Liver (tissue), 3 donors: ENCODE results near the gene SUCLG2.

ENCODE experiments used
- EGR1 ChIP-seq, 2 donors: IDR thresholded peaks; 2 replicates each; pipeline ENCODE4 v1.6.1; 2016 to 2018; ENCODE audit warnings: antibody characterized with exemption in 2 of 2, low read depth in 2 of 2
- FOXA1 ChIP-seq: IDR thresholded peaks from 2 replicates; pipeline ENCODE4 v1.6.1; 2016; ENCODE audit warnings: antibody characterized with exemption
- HNF4A ChIP-seq, 2 donors: conservative IDR thresholded peaks; 2 replicates each; pipeline ENCODE4 v1.6.1; 2016; ENCODE audit warnings: antibody characterized with exemption in 2 of 2, mild to moderate bottlenecking in 2 of 2
- JUND ChIP-seq, 2 donors: IDR thresholded peaks; 2 replicates each; pipeline ENCODE4 v1.6.1; 2016; ENCODE audit warnings: antibody characterized with exemption in 2 of 2
- RAD21 ChIP-seq, 2 donors: IDR thresholded peaks; 2 replicates each; pipeline ENCODE4 v1.6.1; 2016; ENCODE audit warnings: antibody characterized with exemption in 2 of 2, mild to moderate bottlenecking in 2 of 2
- SP1 ChIP-seq: IDR thresholded peaks from 2 replicates; pipeline ENCODE4 v1.6.1; 2018; ENCODE audit warnings: antibody characterized with exemption, mild to moderate bottlenecking
- TAF1 ChIP-seq: conservative IDR thresholded peaks from 2 replicates; pipeline ENCODE4 v1.6.1; 2016; ENCODE audit warnings: antibody characterized with exemption, mild to moderate bottlenecking
- YY1 ChIP-seq: IDR thresholded peaks from 2 replicates; pipeline ENCODE4 v1.6.1; 2016; ENCODE audit warnings: antibody characterized with exemption, mild to moderate bottlenecking
- TF ChIP-seq, protein P1 (sequence below): IDR thresholded peaks from 2 replicates; pipeline ENCODE4 v1.6.1; 2016; ENCODE audit warnings: antibody characterized with exemption, mild to moderate bottlenecking
- TF ChIP-seq, protein P2 (sequence below): fragments of 150-350 bp; IDR thresholded peaks from 2 replicates; pipeline ENCODE4 v1.5.1; 2017; ENCODE audit warnings: improper control_type of control experiment, low read depth, low read length; ENCODE audit not compliant: missing input control
- TF ChIP-seq, protein P3 (sequence below): IDR thresholded peaks from 2 replicates; pipeline ENCODE4 v1.6.1; 2016; ENCODE audit warnings: antibody characterized with exemption
- TF ChIP-seq, protein P4 (sequence below): IDR thresholded peaks from 2 replicates; pipeline ENCODE4 v1.6.1; 2016; ENCODE audit warnings: antibody characterized with exemption
- donor health status: healthy.
- donor health status: healthy.

DNA sequence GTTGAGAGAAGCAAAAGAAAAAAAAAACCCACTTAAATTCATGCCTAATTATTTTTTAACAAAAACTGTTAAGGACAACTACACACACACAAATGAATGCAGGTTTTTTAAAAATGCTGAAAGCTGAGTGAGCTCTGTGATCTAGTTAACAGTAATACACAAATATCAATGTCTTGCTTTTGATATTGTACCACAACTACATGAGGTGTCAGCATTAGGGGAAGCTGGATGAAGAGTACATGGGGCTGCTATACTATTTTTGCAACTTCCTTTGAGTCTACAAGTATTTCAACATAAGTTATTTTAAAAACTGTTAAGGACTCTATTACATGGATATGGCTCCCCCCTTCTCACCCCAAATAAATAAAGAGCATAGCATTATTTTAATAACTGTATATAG, 44.7 kb downstream of the SUCLG2 start:
- TF ChIP-seq, protein P1, sequence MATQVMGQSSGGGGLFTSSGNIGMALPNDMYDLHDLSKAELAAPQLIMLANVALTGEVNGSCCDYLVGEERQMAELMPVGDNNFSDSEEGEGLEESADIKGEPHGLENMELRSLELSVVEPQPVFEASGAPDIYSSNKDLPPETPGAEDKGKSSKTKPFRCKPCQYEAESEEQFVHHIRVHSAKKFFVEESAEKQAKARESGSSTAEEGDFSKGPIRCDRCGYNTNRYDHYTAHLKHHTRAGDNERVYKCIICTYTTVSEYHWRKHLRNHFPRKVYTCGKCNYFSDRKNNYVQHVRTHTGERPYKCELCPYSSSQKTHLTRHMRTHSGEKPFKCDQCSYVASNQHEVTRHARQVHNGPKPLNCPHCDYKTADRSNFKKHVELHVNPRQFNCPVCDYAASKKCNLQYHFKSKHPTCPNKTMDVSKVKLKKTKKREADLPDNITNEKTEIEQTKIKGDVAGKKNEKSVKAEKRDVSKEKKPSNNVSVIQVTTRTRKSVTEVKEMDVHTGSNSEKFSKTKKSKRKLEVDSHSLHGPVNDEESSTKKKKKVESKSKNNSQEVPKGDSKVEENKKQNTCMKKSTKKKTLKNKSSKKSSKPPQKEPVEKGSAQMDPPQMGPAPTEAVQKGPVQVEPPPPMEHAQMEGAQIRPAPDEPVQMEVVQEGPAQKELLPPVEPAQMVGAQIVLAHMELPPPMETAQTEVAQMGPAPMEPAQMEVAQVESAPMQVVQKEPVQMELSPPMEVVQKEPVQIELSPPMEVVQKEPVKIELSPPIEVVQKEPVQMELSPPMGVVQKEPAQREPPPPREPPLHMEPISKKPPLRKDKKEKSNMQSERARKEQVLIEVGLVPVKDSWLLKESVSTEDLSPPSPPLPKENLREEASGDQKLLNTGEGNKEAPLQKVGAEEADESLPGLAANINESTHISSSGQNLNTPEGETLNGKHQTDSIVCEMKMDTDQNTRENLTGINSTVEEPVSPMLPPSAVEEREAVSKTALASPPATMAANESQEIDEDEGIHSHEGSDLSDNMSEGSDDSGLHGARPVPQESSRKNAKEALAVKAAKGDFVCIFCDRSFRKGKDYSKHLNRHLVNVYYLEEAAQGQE, result no peak
- TF ChIP-seq HNF4A (conservative IDR thresholded peaks at IDR 0.05) (no peak), JUND (IDR thresholded peaks at IDR 0.05) (no peak), EGR1 (IDR thresholded peaks at IDR 0.05; ENCODE audit: low read depth in 2 of 2) (no peak), SP1 (no peak), FOXA1 (no peak), RAD21 (IDR thresholded peaks at IDR 0.05) (no peak), TAF1 (no peak), YY1 (no peak)
- TF ChIP-seq, protein P2, sequence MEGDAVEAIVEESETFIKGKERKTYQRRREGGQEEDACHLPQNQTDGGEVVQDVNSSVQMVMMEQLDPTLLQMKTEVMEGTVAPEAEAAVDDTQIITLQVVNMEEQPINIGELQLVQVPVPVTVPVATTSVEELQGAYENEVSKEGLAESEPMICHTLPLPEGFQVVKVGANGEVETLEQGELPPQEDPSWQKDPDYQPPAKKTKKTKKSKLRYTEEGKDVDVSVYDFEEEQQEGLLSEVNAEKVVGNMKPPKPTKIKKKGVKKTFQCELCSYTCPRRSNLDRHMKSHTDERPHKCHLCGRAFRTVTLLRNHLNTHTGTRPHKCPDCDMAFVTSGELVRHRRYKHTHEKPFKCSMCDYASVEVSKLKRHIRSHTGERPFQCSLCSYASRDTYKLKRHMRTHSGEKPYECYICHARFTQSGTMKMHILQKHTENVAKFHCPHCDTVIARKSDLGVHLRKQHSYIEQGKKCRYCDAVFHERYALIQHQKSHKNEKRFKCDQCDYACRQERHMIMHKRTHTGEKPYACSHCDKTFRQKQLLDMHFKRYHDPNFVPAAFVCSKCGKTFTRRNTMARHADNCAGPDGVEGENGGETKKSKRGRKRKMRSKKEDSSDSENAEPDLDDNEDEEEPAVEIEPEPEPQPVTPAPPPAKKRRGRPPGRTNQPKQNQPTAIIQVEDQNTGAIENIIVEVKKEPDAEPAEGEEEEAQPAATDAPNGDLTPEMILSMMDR, result no peak
- TF ChIP-seq, protein P3, sequence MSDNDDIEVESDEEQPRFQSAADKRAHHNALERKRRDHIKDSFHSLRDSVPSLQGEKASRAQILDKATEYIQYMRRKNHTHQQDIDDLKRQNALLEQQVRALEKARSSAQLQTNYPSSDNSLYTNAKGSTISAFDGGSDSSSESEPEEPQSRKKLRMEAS, result no peak
- TF ChIP-seq, protein P4, sequence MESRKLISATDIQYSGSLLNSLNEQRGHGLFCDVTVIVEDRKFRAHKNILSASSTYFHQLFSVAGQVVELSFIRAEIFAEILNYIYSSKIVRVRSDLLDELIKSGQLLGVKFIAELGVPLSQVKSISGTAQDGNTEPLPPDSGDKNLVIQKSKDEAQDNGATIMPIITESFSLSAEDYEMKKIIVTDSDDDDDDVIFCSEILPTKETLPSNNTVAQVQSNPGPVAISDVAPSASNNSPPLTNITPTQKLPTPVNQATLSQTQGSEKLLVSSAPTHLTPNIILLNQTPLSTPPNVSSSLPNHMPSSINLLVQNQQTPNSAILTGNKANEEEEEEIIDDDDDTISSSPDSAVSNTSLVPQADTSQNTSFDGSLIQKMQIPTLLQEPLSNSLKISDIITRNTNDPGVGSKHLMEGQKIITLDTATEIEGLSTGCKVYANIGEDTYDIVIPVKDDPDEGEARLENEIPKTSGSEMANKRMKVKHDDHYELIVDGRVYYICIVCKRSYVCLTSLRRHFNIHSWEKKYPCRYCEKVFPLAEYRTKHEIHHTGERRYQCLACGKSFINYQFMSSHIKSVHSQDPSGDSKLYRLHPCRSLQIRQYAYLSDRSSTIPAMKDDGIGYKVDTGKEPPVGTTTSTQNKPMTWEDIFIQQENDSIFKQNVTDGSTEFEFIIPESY, result no peak
